HG03103 (cell line): Measurements from ENCODE around the gene YPEL2.

Experiments used
- ATAC-seq: cut with Tn5 transposase; IDR thresholded peaks from one replicate; pipeline ENCODE4 v1.9.1; 2021; ENCODE audit warnings: low read depth; ENCODE audit not compliant: unreplicated experiment

The YPEL2 gene

GRCh38 chr17:59355030-59355701 is 23.7 kb downstream of the YPEL2 start:
- no peak for ATAC-seq

GRCh38 chr17:59355702-59356325 is 24.4 kb downstream of the YPEL2 start:
- no peak for ATAC-seq

DNA sequence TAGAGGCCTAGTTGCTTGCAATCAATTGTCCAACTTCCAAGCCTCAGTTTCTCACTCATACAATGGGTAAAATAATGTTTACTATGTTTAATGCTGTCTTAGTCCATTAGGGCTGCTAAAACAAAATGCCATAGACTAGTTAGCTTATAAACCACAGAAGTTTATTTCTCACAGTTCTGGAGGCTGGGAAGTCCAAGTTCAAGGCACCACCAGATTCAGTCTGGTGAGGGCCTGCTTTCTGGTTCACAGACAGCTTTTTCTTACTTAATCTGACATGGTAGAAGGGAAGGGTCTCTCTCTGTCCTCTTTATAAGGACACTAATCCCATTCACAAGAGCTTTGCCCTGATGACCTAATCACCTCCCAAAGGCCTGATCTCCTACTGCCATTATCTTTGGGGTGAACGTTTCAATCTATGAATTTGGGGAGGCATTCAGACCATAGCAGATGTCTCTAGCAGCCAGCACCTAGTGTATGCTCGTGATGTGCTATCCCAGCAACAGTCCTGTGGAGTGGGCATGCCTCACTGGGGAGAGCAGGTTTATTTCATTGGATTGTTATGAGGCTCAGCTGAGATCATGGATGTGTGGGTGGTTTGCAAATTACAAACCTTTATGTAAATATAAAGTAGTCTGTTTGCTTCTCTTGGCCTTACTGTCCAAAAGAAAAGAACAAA is 25.2 kb downstream of the YPEL2 start:
- ATAC-seq = no peak

GRCh38 chr17:59357219-59357697 is 25.8 kb downstream of the YPEL2 start:
- ATAC-seq = no peak

GRCh38 chr17:59357929-59358328 is 26.5 kb downstream of the YPEL2 start:
- ATAC-seq = no peak

GRCh38 chr17:59361386-59361785 is 29.9 kb downstream of the YPEL2 start:
- no peak for ATAC-seq

GRCh38 chr17:59361916-59362810 is 30.7 kb downstream of the YPEL2 start:
- no peak for ATAC-seq

GRCh38 chr17:59362811-59363205 is 31.4 kb downstream of the YPEL2 start:
- ATAC-seq = no peak

GRCh38 chr17:59365383-59365981 is 34.0 kb downstream of the YPEL2 start:
- ATAC-seq = no peak

DNA sequence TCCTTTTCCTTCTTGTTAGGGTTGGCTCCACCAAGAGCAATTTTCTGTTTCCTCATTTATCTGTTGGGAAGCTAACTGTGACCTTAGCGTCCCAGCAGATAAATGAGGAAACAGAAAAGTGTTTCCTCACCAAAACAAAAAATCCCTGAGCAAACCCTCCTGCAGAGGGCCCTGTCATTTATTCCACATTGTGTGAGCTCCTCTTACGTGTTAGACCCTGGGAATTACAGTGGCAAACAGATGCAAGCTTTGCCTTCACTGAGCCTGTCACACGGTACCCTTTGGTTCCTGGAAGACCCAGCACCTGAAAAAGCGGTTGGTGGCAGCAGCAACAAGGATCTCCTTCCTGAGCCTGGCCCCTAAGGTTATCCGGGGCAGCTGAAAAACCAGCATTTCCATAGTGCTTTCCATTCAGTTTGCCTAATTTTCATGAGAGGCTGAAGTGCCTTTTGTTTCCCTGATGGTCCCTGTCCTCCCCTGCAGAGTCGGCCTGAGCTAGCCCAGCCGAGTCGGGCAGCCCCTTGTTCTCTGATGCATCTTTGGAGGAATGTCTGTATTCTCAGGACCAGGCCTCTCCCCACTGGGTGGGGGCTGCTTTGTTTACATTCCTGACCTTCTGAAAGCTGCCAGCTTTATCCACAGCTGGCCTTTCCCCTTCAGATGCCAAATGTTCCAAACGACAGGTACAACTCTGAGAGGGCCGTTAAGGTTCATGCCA is 34.7 kb downstream of the YPEL2 start:
- no peak for ATAC-seq

DNA sequence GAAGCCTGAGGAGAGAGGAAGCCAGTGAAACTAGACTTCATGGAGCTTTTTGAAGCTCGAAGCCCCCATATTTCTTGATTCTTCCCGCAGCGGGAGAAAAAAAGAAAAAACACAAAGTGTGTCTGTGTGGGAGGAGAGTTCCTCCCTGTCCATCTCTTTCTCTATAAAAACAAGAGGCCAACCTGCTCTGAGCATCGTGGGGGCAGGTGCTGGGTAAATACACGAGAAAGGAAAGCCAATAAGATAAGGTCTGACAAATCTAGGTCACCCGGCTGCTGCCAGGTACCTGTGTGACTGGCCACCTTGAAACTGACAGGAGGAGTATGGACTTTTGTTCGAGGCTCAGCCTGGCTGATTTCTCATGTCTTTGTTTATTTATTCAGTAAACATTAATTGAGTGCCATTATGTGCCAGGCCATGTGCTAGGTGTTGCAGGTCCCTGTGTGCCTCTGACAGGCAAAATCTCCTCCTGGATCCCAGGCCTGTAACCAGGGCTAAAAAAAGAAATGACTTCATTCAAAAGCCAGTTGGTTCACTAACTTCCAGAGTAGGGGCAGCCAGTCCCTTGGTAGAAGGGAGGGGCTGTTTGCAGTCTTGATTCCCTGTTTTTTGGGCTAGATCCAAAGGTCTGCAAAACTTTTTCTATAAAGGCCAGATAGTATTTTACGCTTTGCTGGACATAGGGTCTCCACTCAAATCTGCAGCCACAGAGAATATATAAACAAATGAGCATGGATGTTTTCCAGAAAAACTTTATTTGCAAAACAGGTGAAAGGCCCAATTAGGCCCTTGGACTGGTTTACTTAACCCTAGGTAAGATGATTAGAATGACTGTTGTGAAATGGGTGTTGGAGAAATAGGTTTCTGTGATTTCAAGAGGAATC is 35.6 kb downstream of the YPEL2 start:
- no peak for ATAC-seq

DNA sequence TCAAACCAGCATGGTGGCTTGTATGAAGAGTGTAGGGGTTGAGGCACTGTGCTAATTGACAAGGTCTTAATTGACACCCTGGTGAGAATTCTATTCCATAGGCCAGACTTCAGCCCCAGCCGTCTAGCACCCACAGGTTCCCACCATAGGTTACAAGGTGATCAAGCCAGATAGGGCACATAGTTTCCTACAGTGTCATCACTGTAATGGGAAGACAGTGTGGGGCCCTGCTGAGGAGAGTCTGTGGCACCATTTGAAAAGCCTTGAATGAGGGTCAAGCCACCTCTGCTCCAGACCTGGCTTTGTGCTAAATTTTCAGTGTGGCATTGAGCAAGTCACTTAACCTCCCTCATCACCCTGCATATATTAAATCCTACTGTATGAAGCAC is 36.2 kb downstream of the YPEL2 start:
- no peak for ATAC-seq

DNA sequence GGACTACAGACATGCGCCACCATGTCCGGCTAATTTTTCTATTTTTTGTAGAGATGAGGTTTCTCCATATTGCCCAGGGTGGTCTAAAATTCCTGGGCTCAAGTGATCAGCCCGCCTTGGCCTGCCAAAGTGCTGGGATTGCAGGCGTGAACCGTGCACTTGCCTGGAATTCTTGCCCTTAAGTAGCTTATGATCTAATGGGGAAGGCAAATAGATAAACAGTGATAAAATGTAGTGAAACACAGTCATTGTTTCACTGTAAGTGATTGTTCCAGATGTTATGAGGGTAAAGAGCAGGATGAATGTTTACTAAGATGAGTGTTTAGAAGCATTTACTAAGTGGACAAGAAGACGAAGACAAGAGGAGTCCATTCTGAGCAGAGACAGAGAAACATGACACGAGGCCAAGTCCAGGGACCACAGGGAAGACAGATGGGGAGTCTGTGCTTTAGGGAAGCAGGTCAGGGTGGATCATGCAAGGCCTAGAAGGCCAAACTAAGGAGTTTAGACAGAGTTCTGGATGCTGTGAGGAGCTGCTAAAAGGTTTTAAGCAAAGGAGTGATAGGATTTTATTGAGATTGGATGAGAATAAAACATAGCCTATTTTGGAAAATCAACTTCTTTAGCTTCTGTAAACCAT is 36.9 kb downstream of the YPEL2 start:
- no peak for ATAC-seq

DNA sequence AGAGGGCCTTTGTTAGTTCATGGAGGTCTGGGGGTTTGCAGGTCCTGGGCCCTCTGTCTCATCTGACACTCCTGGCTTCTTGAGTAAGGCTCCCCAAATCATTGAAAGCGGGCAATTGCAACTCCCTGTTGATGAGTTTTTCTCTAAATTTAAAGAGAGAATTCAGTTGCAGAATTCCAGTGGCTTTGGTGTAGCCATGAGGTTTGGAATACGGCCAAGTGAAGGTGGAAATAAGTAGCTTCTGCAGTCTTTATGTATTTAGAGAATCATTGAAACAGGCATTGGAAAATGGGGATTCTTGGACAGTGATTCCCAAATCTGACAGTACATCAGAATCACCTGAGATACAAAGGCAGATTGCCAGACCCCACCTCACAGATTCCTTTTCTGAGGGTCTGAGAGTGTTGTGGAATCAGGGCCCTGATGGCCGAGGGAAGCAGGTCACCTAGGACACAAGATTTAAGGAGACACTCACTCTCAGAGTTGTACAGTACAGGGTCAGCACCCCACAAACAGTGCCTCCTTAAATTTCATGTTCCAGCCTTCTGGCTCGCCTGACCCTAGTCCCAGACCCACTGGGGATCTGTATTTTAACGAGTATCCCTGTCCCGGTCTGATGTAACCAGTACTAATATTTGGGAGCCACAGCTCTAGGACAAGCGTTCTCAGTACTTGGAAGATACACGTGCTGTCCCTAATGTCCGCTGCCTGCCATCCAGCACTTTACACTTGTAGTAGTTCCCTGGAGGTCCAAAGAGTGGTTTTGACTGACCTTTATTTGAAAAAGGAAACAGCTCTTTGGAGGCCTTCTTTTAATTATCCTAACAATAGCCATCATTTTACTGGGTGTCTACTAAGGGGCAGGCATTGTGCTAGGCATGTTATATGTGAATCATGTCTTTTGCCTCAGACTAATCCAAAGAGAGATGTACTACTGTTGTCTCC is 37.8 kb downstream of the YPEL2 start:
- ATAC-seq = no peak

DNA sequence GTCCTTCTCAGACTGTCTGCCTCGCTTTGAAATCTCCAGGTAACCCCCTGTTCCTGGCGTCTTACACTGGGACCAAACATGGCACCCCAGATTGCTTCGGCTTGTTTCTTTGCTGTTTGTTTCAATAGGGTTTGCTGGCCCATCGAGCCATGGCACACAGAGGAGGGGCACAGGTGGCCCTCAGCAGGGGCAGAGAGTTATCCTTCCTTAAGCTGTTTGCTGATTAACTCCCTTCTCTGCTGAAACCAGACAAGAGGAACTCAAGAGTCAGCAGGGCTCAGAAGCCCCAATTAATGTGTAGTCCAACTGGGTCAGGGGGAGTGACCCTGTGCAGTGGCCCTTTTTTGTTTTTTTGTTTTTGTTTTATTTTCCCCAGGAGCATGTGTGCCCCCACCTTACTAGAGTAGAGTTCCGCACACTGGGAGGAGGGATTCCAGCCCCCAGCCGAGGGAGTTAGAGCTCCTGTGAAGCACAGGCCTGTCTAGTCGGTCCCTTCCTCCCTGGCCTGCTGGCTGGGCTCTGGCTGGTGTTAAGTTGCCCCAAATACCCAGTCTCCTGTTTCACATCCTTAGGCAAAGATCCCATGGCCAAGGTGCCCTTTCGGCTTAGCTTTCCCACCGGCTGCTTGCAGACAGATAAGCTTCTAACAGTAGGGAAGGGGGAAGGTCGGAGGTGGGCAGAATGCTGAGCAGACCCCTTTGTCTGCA is 39.3 kb downstream of the YPEL2 start:
- no peak for ATAC-seq

DNA sequence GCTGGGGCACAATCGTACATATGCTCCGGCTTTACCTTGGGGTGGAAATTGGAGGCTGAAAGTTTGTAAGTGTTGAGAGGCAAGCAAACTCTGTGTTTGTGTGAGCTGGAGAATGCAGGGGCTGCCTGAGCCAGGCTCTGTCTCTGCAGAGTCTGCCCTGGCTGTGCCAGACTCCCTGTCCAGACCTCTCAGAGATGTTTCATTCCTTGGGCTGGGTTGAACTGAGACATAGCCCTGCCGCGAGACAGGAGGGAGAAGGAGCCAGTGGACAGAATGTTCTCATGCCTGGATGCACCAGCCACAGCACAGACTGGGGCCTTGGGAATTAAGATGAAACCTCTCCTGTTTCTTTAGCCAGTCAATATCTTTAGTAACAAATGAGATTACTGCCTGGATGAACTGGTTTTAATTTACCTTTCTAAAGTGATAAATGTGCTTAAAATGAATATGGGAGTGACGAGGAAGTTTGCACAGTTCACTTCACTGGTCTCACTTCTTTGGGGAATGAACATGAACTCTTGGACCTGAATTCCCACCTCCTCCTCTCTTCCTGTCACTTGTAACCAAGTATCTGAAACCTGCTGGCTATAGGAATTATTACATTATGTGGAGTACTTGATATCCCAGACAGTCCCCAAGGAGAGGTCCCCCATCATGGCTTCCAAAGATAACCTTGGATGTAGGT is 40.1 kb downstream of the YPEL2 start:
- ATAC-seq = no peak
